ENCODE measurements around the gene LDB2.

- TF ChIP-seq, protein P1, sequence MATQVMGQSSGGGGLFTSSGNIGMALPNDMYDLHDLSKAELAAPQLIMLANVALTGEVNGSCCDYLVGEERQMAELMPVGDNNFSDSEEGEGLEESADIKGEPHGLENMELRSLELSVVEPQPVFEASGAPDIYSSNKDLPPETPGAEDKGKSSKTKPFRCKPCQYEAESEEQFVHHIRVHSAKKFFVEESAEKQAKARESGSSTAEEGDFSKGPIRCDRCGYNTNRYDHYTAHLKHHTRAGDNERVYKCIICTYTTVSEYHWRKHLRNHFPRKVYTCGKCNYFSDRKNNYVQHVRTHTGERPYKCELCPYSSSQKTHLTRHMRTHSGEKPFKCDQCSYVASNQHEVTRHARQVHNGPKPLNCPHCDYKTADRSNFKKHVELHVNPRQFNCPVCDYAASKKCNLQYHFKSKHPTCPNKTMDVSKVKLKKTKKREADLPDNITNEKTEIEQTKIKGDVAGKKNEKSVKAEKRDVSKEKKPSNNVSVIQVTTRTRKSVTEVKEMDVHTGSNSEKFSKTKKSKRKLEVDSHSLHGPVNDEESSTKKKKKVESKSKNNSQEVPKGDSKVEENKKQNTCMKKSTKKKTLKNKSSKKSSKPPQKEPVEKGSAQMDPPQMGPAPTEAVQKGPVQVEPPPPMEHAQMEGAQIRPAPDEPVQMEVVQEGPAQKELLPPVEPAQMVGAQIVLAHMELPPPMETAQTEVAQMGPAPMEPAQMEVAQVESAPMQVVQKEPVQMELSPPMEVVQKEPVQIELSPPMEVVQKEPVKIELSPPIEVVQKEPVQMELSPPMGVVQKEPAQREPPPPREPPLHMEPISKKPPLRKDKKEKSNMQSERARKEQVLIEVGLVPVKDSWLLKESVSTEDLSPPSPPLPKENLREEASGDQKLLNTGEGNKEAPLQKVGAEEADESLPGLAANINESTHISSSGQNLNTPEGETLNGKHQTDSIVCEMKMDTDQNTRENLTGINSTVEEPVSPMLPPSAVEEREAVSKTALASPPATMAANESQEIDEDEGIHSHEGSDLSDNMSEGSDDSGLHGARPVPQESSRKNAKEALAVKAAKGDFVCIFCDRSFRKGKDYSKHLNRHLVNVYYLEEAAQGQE (IDR thresholded peaks at IDR 0.05; ENCODE audit: unreplicated experiment), result no peak
- TF ChIP-seq, protein P2, sequence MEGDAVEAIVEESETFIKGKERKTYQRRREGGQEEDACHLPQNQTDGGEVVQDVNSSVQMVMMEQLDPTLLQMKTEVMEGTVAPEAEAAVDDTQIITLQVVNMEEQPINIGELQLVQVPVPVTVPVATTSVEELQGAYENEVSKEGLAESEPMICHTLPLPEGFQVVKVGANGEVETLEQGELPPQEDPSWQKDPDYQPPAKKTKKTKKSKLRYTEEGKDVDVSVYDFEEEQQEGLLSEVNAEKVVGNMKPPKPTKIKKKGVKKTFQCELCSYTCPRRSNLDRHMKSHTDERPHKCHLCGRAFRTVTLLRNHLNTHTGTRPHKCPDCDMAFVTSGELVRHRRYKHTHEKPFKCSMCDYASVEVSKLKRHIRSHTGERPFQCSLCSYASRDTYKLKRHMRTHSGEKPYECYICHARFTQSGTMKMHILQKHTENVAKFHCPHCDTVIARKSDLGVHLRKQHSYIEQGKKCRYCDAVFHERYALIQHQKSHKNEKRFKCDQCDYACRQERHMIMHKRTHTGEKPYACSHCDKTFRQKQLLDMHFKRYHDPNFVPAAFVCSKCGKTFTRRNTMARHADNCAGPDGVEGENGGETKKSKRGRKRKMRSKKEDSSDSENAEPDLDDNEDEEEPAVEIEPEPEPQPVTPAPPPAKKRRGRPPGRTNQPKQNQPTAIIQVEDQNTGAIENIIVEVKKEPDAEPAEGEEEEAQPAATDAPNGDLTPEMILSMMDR (conservative IDR thresholded peaks at IDR 0.05; ENCODE audit: low read depth in 2 of 2), result no peak
- no peak for TF ChIP-seq POLR2AphosphoS5 (IDR thresholded peaks at IDR 0.05; ENCODE audit: low read depth)
- no peak for TF ChIP-seq EZH2phosphoT487 (IDR thresholded peaks at IDR 0.05; ENCODE audit: unreplicated experiment)
- TF ChIP-seq CREB1 (CRISPR knock-in tag; IDR thresholded peaks at IDR 0.05; ENCODE audit: low read depth), result no peak
- no peak for TF ChIP-seq EZH2 (IDR thresholded peaks at IDR 0.05; ENCODE audit: low read depth, unreplicated experiment)
Observed at GRCh38 chr4:16636912-16637630, 261.4 kb downstream of the LDB2 start.
